GM18526 (cell line): ENCODE measurements around the gene HTRA1.

ENCODE experiments used
- POLR2A ChIP-seq: IDR thresholded peaks from 3 replicates; pipeline ENCODE4 v1.6.1; 2011; ENCODE audit not compliant: insufficient read length; ENCODE audit errors: extremely low read depth

Gene HTRA1

GRCh38 chr10:122446668-122447423, 14.5 kb upstream of the HTRA1 start:
- no peak for TF ChIP-seq POLR2A

- TF ChIP-seq POLR2A: no peak
These were observed 12.8 kb upstream of the HTRA1 start for GRCh38 chr10:122448600-122448999.

DNA sequence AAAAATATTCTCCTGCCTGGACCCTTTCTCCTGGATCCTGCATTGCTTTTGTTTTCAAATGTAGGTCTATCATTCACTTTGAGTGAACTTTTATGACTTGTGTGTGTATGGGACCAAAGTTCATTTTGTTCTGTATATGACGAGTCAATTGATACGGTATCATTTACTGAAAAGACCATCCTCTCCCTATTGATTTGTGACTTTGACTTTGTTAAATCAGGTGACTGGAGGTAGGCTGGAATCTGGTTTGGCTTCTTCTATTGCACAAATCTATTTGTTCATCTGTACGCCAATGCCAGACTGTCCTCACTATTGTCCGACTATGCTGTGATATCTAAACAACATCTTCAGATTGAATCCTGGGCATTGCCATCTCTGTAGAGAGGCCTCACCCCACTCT, 12.2 kb upstream of the HTRA1 start:
- no peak for TF ChIP-seq POLR2A

- no peak for TF ChIP-seq POLR2A
These were observed 10.9 kb upstream of the HTRA1 start for GRCh38 chr10:122450353-122450990.

DNA sequence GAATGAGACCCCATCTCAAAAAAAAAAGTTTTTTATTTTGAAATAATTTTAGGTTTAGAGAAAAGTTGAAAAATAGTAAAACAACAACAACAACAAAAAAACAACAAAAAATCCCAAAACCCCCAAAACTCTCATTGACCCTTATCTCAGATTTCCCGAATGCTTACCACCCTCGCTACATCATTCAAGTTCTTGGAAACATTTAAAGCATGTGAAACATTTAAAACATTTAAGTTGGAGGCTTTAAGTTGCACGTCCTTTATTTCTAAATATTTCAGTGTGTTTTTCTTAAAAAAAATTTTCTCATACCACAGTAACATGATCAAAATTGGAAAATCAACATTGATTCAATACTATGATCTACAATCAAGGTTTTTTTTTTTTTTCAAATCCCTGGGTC, 7.3 kb upstream of the HTRA1 start:
- no peak for TF ChIP-seq POLR2A

DNA sequence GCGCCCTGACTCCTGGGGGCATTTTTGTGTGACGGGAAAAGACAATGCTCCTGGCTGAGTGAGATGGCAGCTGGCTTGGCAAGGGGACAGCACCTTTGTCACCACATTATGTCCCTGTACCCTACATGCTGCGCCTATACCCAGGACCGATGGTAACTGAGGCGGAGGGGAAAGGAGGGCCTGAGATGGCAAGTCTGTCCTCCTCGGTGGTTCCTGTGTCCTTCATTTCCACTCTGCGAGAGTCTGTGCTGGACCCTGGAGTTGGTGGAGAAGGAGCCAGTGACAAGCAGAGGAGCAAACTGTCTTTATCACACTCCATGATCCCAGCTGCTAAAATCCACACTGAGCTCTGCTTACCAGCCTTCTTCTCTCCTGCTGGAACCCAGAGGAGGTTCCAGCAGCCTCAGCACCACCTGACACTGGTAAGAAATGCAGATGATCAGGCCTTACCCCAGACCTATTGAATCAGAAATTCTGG, 6.7 kb upstream of the HTRA1 start, which contains the start of gene ARMS2:
Gene ARMS2 (plus strand): TSS at position 51 of the 478 bp plus-strand sequence. CDS start 75 bp downstream, at position 126.
- no peak for TF ChIP-seq POLR2A

GRCh38 chr10:122455376-122456079, 5.8 kb upstream of the HTRA1 start:
- no peak for TF ChIP-seq POLR2A

DNA sequence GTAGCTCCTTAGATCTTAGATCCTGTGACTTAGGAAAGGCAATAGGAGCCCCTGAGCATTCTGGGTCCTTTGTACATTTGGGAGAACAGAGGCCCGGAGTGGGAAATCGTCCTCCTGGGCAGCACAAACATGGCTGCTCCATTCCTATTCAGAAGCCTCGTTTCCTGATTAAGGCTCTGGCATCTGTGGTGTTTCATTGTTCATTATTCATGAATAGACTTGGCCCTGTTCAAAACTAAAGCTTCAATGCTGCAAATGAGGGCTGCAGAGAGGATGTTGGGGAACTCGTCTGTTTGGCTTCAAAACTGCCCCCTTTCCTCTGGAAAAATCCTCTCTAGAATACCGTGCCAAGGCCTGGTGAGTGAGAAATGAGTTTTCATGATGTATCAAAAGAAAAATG, 3.4 kb upstream of the HTRA1 start:
- TF ChIP-seq POLR2A: no peak

GRCh38 chr10:122458693-122459092, 2.7 kb upstream of the HTRA1 start:
- TF ChIP-seq POLR2A: no peak

- no peak for TF ChIP-seq POLR2A
These were observed 1.6 kb upstream of the HTRA1 start for GRCh38 chr10:122459561-122460273.

DNA sequence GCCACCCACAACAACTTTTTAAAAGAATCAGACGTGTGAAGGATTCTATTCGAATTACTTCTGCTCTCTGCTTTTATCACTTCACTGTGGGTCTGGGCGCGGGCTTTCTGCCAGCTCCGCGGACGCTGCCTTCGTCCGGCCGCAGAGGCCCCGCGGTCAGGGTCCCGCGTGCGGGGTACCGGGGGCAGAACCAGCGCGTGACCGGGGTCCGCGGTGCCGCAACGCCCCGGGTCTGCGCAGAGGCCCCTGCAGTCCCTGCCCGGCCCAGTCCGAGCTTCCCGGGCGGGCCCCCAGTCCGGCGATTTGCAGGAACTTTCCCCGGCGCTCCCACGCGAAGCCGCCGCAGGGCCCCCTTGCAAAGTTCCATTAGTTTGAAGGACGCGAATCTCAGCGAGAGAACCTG, 461 bp upstream of the HTRA1 start:
- TF ChIP-seq POLR2A: no peak

DNA sequence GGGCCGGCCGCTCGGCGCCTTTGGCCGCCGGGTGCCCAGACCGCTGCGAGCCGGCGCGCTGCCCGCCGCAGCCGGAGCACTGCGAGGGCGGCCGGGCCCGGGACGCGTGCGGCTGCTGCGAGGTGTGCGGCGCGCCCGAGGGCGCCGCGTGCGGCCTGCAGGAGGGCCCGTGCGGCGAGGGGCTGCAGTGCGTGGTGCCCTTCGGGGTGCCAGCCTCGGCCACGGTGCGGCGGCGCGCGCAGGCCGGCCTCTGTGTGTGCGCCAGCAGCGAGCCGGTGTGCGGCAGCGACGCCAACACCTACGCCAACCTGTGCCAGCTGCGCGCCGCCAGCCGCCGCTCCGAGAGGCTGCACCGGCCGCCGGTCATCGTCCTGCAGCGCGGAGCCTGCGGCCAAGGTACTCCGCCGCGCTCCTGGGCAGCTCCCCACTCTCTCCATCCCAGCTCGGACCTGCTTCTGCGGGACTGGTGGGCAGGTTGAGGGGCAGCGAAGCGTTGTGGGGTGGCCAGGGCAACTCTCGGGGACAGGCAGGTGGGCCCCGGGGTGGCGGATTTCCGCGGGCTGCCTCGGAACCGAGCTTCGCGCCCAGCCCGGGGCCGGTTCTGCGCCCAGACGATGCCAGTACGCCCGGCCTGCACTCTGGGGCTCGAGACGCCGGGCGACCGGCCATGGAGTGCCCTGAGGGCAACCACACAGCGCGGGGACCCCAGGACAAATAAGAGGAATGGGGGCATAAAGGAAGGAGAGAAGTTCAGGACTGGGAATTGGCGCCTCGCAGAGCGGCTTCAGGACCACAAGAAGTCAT, 578 bp downstream of the HTRA1 start:
- no peak for TF ChIP-seq POLR2A

GRCh38 chr10:122462533-122463465, 1.4 kb downstream of the HTRA1 start:
- TF ChIP-seq POLR2A: no peak
